SK-N-SH (cell line): Measurements from ENCODE around the gene TNFRSF14. TPM values are rescaled to one million over a fixed set of nuclear protein-coding genes. Genes with fewer than 3 reads are reported as not detected.
A peak's percentile ranks its signal among the peaks of the same experiment; 100 is the strongest.

ENCODE experiments used
- ELF1 ChIP-seq: IDR thresholded peaks from 2 replicates; pipeline ENCODE4 v1.4.0; 2012
- EP300 ChIP-seq, 2 experiments: IDR thresholded peaks; 2 replicates each; pipeline versions ENCODE4 v1.4.0 to v1.6.1; 2012; ENCODE audit warnings: borderline replicate concordance in 1 of 2, low read depth in 1 of 2, low read length in 1 of 2
- FOXJ3 ChIP-seq: sonication (generic); formaldehyde crosslinking; IDR thresholded peaks from 2 replicates; pipeline ENCODE4 v1.5.1; 2020; ENCODE audit warnings: mild to moderate bottlenecking, missing genetic modification reagents
- FOXM1 ChIP-seq: IDR thresholded peaks from 2 replicates; pipeline ENCODE4 v1.4.0; 2012; ENCODE audit warnings: low read depth, mild to moderate bottlenecking
- IRF3 ChIP-seq: fragments of 150-350 bp; IDR thresholded peaks from 2 replicates; pipeline ENCODE4 v1.6.1; 2016; ENCODE audit warnings: mild to moderate bottlenecking, low read depth, low read length
- JUND ChIP-seq: IDR thresholded peaks from 2 replicates; pipeline ENCODE4 v1.4.0; 2012
- NFIC ChIP-seq: IDR thresholded peaks from 2 replicates; pipeline ENCODE4 v1.4.0; 2012; ENCODE audit warnings: borderline replicate concordance
- NRF1 ChIP-seq: IDR thresholded peaks from 2 replicates; pipeline ENCODE4 v1.6.1; 2012; ENCODE audit warnings: low read depth, mild to moderate bottlenecking, low read length
- RAD21 ChIP-seq: IDR thresholded peaks from 2 replicates; pipeline ENCODE4 v1.6.1; 2012; ENCODE audit warnings: mild to moderate bottlenecking, low read length
- RCOR1 ChIP-seq: fragments of 150-350 bp; IDR thresholded peaks from 2 replicates; pipeline ENCODE4 v1.6.1; 2017; ENCODE audit warnings: antibody characterized with exemption, low read length
- REST ChIP-seq: IDR thresholded peaks from 2 replicates; pipeline ENCODE4 v1.6.1; 2012; ENCODE audit warnings: mild to moderate bottlenecking, low read depth, low read length, moderate library complexity
- RFX5 ChIP-seq: IDR thresholded peaks from 2 replicates; pipeline ENCODE4 v1.6.1; 2012; ENCODE audit warnings: mild to moderate bottlenecking, improper control_type of control experiment, low read length
- RXRA ChIP-seq: IDR thresholded peaks from 2 replicates; pipeline ENCODE4 v1.4.0; 2012; ENCODE audit warnings: low read depth, mild to moderate bottlenecking, borderline replicate concordance
- SIN3A ChIP-seq: IDR thresholded peaks from 2 replicates; pipeline ENCODE4 v1.6.1; 2012; ENCODE audit warnings: low read depth, mild to moderate bottlenecking, low read length, moderate library complexity, borderline replicate concordance
- SMC3 ChIP-seq: IDR thresholded peaks from 2 replicates; pipeline ENCODE4 v1.6.1; 2012; ENCODE audit warnings: low read depth, low read length, improper control_type of control experiment
- TAF1 ChIP-seq: IDR thresholded peaks from 2 replicates; pipeline ENCODE4 v1.6.1; 2012; ENCODE audit warnings: low read depth, mild to moderate bottlenecking, low read length, moderate library complexity, borderline replicate concordance
- USF1 ChIP-seq: IDR thresholded peaks from 2 replicates; pipeline ENCODE4 v1.4.0; 2012; ENCODE audit warnings: low read depth, borderline replicate concordance
- YY1 ChIP-seq: IDR thresholded peaks from 2 replicates; pipeline ENCODE4 v1.4.0; 2012; ENCODE audit warnings: low read depth, mild to moderate bottlenecking
- ZBTB33 ChIP-seq: IDR thresholded peaks from 2 replicates; pipeline ENCODE4 v1.4.0; 2012; ENCODE audit warnings: low read depth, borderline replicate concordance
- polyA plus RNA-seq, 3 experiments: library from polyadenylated mRNA; depleted of rRNA; stranded (reverse); fragments of >200 nt; gene quantifications; 2 replicates each; pipeline ENCODE4 v1.2.3, GENCODE V29; 2012
- TF ChIP-seq, protein P1 (sequence below): IDR thresholded peaks from 2 replicates; pipeline ENCODE4 v1.4.0; 2012; ENCODE audit warnings: low read depth

TNFRSF14 gene
- polyA plus RNA-seq, 1 of the 3 experiments (the other 2 are of a cell fraction): 0.28 TPM

DNA sequence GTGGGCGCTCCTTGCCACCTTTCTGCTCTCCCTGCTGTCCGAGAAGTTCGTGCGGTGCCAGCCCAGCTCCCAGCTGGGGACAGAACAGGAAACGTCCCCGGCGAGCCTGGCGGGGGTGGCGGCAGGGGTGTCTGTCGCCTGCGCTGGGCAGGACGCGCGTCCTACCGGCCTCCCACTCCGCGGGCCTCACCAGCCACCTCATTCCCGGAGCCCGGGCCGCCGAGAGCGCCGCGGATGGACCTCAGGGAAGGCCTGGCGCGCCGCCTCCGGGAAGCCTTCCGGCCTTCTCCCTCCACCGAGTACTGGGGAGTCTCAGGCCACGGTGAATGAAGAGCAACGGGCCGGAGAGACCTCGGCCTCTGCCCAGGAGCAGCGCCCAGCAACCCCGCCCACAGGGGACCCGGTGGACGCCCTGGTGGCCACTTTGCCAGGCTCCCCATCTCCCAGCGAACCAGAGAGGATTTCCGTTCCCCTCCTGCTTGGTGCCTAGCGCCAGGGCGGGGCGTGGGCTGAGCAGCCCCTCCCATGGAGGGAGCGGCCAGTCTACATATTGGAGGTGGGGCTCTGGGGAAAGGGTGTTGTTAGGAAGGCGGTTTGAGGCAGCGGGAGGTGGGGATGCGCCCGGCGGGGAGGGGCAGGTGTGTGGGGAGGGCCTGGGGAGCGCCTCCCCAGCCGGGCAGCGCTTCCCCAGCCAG is 9.5 kb upstream of the TNFRSF14 start (continued):
- TF ChIP-seq REST: no peak
- TF ChIP-seq USF1: no peak
- TF ChIP-seq ELF1: no peak
- no peak for TF ChIP-seq YY1
- no peak for TF ChIP-seq FOXJ3 (CRISPR knock-in tag)
- TF ChIP-seq FOXM1: no peak
- TF ChIP-seq ZBTB33: no peak
- no peak for TF ChIP-seq NRF1
- TF ChIP-seq RFX5: no peak
- TF ChIP-seq IRF3: no peak
- no peak for TF ChIP-seq RAD21
- TF ChIP-seq EP300 (IDR thresholded peaks at IDR 0.05; ENCODE audit: borderline replicate concordance in 1 of 2, low read depth in 1 of 2, low read length in 1 of 2): no peak
- TF ChIP-seq SMC3: no peak
- TF ChIP-seq, protein P1, sequence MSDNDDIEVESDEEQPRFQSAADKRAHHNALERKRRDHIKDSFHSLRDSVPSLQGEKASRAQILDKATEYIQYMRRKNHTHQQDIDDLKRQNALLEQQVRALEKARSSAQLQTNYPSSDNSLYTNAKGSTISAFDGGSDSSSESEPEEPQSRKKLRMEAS: 0 out of 2 replicates have a peak, but pooled peaks have one; percentile 6
- TF ChIP-seq JUND: no peak
- 0 out of 2 replicates have a peak, but pooled peaks have one; percentile 21 for TF ChIP-seq RCOR1
- no peak for TF ChIP-seq SIN3A
- TF ChIP-seq RXRA: no peak
- no peak for TF ChIP-seq NFIC
- no peak for TF ChIP-seq TAF1
